ENCODE data around the gene PHLDB1.

The PHLDB1 gene

DNA sequence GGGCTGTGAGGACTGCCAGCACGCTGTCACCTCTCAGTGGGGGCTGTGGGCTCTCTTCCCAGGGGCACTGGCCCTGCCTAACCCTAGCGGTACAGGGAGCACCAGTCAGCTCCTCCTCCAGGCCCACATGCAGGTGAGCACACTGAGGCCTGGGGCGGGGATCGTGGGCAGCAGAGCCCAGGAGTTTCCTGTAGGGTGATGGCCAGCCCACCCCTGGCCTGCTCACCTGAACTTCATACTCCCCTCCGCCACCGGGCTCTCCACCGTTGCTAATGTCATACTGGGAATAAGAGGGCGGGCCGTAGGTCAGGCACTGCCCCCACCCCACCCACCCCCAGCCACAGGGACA is 82.1 kb downstream of the PHLDB1 start:
- DNase-seq = no peak

DNA sequence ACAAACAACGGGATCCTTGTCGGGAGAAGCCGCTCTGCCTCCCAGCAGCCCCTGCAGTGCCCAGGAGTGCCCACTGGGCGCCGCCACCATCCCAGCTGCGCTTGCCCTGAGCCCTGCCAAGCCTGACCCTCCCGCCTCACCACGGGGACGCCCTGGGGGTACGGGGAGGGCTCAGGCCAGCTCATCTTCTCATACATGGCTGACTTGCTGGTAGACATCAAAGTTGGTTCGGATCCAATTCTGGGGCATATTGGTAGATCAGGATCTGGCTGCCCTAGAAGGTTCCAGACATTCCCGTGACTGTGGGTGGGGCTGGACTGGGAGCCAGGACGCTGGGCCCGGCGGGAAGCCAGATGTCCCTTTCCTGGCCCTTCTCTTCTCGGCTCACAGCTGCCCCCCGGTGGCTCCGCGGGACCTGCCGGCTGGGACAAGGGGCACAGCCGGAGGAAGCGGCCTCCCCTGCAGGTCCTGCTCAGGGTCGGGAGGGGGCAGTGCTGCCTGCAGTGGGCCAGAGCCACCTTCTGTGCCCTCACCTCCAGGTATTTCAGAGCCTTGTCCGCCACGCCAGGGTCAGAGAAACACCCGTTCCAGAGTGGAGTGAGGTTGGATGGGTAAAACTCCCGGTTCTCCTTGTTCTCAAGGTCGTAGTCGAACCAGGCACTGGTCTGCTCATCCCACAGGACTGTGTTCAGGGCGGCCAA is 82.6 kb downstream of the PHLDB1 start:
- DNase-seq = peak; percentile 58 to 73 (median 68)

- DNase-seq = no peak
Observed at GRCh38 chr11:118690553-118691304, 83.3 kb downstream of the PHLDB1 start.

GRCh38 chr11:118691926-118692830 is 84.8 kb downstream of the PHLDB1 start:
- DNase-seq = peak in 2 of 4 experiments; percentile 21 to 37

GRCh38 chr11:118694185-118694584 is 86.8 kb downstream of the PHLDB1 start:
- no peak for DNase-seq

GRCh38 chr11:118694771-118695170 is 87.4 kb downstream of the PHLDB1 start:
- DNase-seq = no peak

DNA sequence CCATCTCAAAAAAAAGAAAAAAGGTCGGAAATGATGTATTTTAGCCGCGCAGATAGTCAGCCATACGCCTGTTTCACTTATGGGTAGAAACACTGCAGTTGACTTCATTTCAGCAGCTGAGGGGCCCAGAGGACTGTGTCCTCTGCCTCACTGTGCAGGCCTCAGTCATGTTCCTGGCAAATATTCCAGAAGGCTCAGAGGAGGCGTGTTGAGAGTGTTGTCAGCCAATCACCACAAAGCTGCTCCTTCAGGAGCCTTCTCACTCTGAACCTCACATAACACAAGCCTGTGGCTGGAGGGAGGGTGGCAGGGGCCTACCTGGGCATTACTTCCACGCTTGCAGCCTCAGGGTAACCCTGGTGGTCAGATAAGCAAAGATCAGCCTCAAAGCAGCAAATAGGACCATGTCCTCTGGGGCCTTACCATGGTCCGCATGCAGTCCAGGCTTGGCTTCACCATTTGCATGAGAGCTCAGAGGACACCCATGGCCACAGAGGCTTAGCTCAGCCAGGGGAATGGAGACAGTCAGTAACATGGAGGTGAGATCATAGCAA is 89.3 kb downstream of the PHLDB1 start:
- no peak for DNase-seq

DNA sequence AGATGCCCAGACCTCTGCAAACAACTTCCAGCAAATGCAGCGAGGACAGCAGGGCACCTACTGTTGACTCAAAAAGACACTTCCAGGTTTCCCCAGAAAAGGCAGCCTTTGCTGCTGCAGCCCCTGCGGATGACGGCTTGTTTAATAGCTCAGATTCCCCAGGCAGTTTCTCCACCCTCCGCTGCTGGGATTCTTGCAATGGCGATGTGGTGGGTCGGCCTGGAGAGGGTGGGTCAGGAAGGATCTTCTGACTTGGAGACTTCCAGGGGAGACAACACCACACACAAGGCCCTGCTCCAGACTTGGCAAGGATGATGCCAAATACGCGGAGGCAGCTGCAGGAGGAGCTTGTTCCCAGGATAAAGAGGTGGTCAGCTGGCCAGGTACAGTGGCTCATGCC is 89.9 kb downstream of the PHLDB1 start:
- no peak for DNase-seq

DNA sequence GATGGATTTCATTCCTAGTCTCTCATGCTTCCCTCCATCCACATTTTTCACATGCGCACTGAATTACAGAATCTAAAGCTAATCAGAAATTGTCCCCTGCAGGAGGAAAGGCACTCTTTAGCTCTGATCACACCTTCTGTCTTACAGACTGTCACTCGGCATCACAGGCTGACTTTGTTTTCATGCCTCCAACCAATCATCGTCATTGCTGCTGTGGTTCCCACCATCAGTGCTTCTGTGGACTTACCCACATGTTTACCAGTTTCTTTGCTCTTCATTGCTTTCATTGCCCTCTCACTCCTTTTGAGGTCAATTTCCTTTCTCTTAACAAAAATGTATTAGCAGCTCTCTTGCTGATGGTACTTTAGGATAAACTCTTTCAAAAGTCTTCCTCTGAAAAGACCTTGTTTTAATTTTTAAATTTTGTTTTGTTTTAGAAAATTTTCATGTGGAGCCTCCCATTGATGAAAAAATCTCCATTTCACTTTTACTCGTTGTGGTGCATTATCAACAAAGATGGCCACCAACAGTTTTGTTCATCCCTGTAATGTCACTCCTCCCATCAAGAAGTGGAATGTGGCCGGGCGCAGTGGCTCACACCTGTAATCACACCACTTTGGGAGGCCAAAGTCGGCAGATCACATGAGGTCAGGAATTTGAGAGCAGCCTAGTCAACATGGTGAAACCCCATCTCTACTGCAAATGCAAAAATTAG is 92.2 kb downstream of the PHLDB1 start:
- peak in 2 of 4 experiments; percentile 40 to 42 for DNase-seq

GRCh38 chr11:118703563-118704106 is 96.2 kb downstream of the PHLDB1 start:
- no peak for DNase-seq

GRCh38 chr11:118705111-118705741 is 97.8 kb downstream of the PHLDB1 start:
- peak in 2 of 4 experiments; percentile 12 to 44 for DNase-seq

DNA sequence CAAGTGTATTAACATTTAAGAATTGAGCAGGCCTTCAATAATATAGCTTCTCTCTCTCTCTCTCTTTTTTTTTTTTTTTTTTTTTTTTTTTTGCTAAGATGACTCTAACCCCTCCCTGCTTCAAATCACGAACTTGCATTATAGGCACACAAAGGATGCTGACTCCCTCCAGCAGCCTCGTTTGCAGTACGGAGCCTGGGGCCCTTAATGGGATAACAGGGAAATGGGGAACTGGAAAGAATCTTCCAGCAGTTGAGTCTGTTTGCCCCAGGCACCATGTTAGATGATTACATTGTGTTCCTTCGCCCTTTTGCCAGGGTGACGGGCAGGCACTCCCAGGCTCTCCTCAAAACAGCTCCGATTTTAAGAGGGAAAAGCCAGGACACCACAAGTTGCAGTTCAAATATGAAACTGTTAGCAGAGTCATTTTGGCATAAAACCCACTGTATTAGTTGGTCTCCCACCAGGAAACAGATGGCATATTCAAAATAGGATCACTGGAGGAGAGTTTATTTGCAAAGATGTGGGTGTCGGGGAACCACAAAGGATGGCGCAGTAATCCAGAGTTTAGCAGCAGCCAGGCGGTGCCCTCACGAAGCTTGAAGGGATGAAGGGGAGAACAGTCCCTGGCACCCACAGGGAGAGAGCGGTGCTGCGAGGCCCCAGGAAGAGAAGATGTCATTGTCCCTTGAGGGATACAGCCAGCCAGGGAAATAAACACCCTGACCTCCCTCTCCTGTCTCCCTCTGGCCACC is 98.6 kb downstream of the PHLDB1 start:
- no peak for DNase-seq

- DNase-seq = no peak
Observed at GRCh38 chr11:118706546-118706825, 99.1 kb downstream of the PHLDB1 start.

All from activated CD4-positive, CD25-positive, alpha-beta regulatory T cell (primary cell).